HG03442 (cell line): ENCODE measurements around the gene ZBTB48.
"Not testable (repeated sequence)": the region's sequence is repeated elsewhere in the genome, so short reads cannot be mapped to it uniquely, and the experiment has no call there.

Experiments
- ATAC-seq: cut with Tn5 transposase; IDR thresholded peaks from one replicate; pipeline ENCODE4 v1.9.1; 2021; ENCODE audit warnings: mild to moderate bottlenecking, moderate library complexity; ENCODE audit not compliant: unreplicated experiment

ZBTB48 gene

DNA sequence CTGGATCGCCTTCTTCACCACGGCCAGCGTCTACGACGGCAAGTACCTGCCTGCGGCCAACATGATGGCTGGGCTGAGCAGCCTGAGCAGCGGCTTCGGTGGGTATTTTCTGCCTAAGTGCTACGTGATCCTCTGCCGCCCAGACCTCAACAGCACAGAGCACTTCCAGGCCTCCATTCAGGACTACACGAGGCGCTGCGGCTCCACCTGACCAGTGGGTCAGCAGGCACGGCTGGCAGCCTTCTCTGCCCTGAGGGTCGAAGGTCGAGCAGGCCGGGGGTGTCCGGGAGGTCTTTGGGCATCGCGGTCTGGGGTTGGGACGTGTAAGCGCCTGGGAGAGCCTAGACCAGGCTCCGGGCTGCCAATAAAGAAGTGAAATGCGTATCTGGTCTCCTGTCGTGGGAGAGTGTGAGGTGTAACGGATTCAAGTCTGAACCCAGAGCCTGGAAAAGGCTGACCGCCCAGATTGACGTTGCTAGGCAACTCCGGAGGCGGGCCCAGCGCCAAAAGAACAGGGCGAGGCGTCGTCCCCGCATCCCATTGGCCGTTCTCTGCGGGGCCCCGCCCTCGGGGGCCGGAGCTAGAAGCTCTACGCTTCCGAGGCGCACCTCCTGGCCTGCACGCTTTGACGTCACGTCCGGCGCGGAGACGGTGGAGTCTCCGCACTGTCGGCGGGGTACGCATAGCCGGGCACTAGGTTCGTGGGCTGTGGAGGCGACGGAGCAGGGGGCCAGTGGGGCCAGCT lies at the start of gene ZBTB48:
Gene ZBTB48, plus strand, starts transcription at position 621 of the 745 bp plus-strand sequence. CDS start 616 bp downstream, outside the sequence.
- peak; percentile 97 for ATAC-seq

DNA sequence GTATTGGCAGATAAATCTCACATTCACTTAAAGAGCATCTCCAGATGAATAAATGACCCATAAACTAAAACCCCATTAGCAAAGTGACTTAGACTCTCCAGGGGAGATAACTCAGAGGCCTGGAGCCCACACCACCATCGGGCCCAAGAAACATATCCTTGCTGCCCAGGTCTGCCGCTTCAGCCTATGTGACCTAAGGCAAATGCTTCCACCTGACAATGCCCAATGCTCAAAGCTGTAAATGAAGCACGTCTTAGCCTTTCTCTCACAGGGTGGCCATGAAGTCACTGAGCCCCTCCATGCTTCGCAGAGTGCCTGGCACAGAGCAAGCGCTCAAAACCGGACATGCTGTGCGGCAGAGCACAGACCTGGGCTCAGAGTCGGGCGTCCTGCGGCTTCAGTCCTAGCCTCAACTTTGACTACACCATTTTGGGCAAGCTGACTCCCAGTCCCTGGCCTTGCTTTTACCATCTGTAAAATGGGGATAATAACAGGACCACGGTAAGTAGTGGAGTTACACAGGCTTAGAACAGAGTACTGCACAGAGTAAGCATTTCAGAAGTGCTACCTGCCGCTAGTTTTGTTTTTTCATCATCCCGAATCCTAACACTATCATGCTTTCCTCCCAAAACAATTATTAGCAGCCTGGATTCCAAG lies 49.2 kb upstream of the ZBTB48 start:
- no peak for ATAC-seq

DNA sequence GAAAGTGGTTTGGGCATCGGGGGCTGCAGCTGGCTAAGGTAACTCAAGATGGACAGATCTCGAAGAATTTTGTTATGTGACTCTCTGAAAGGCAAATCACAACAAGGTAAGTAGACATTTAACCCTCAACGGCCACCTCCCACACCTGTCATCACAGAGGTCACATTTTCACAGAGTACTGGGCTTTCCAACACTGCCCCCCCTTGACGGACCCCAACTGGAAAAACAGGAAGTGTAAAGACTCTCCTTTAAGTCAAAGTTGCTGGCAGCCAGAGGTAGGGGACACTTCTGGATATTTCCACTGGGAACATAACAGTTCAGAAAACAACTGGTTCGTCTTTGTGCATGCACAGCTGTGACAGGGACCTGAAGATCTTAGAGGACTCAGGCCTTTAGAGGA lies 47.8 kb upstream of the ZBTB48 start:
- no peak for ATAC-seq

DNA sequence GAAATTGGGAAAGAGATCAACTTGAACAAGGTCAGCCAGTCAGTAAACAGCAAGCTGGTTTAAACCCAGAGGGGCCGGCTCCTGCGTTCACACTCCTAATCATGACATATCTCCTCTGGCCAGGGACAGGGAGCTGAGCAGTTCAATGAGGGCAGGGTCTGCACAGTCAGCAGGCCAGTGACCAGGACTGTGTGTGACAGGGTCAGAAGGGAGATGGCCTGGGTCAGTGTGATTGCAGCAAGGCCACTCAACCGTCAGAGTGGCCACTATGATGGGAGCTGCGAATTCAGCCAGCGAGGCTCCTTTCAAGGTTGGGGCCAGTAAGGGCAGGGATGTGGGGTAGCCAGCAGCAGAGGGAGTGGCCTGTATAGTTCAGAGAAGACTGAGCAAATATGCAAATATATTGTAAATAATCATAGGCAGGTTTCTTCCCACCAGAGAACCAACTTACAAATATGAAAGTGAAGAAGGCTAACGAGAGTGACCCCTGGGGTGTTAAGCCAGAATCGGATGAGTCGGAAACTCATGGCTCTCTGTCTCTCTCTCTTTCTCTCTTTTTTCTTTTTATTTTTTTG lies 45.5 kb upstream of the ZBTB48 start:
- ATAC-seq, result no peak

DNA sequence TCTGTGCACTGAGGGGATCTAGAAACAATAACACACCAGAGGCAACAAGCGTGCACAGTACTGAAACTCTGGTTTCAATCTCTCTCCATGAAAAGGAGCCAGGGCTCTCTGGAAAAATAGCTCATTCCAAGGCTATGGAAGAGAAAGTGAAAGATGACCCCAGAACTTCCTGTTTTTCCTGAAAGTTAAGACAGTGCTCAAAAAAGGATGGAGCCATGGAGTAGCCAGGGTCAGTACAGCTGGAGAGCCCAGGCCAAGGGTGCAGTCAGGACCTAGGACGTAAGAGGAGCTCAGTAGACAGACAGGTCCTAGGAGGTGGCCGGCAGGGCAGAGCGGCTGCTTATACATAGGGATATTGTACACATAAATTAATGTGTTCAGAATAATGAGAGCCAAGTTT lies 44.6 kb upstream of the ZBTB48 start:
- no peak for ATAC-seq

DNA sequence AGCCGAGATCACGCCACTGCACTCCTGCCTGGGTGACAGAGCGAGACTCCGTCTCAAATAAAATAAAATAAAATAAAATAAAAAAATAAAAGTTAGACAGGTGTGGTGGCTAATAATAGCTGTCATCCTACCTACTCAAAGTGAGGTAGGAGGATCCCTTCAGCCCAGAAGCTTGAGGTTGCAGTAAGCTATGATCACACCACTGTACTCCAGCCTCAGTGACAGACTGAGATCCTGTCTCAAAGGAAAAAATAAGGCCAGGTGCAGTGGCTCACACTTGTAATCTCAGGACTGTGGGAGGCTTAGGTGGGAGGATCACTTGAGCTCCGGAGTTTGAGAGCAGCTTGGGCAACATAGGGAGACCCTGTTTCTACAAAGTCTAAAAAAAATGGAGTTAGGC lies 43.5 kb upstream of the ZBTB48 start:
- no peak for ATAC-seq

DNA sequence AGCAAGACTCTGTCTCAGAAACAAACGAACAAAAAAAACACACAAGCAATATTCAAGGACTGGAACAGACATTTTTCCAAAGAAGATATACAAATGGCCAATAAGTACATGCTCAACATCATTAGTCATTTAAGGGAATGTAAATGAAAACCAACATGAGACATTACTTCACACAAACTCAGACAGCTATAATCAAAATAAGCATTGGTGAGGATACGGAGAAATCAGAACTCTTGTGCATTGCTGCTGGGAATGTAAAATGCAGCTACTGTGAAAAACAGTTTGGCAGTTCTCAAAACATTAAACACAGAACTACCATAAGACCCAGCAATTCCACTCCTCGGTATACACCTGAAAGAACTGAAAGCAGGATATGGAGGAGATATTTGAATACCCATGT lies 40.8 kb upstream of the ZBTB48 start:
- ATAC-seq, result no peak

DNA sequence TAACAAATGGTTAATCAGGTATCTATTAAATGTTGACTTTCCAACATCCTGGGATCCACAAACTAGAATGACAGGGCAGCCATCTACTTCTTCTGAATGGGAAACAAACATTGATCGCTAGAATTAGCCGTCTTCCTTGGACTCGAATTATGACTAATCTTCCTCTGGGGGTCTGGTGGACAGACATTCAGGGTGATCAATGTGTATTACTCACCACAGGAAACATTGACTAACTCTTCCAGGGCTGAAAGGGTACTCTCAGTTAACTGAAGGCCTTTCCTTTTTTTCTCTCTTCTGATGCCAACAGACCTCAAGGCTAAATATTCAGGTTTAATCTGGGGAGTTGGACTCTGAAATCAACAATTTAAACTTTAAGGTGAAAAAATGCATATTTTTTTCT lies 35.0 kb upstream of the ZBTB48 start:
- no peak for ATAC-seq

DNA sequence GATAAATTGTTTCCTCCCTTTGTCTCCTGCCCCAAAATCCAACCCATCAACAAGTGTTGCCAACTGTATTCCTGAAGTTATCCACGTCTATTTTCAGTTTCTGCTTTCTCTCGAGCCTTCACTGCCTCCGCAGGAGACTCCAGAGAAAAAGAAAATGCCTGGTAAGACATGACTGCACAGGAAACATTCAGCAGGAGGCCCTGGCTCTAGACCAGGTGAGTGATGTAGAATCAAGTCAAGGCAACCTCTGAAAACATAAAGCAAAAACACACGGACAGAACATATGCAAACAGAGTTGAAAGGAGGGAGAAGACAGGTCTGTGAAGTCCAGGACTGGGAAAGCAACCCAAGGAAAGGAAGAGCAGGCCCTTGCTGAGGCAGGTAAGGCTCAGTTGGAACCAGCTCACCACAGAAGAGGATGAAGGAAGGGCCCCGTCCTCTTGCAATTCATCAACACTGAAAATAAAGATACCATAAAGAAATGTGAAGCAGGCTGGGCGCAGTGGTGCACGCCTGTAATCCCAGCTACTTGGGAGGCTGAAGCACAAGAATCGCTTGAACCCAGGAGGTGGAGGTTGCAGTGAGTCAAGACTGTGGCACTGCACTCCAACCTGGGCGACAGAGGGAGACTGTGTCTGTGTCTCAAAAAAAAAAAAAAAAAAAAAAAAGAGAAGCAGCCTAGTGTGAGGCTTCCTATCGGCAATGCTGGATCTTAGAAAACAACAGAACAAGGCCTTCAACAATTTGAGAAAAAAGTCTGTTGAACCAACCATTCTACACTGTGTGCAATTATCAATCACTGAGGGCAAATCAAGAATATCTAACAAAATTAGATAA lies 34.3 kb upstream of the ZBTB48 start:
- ATAC-seq, result no peak

DNA sequence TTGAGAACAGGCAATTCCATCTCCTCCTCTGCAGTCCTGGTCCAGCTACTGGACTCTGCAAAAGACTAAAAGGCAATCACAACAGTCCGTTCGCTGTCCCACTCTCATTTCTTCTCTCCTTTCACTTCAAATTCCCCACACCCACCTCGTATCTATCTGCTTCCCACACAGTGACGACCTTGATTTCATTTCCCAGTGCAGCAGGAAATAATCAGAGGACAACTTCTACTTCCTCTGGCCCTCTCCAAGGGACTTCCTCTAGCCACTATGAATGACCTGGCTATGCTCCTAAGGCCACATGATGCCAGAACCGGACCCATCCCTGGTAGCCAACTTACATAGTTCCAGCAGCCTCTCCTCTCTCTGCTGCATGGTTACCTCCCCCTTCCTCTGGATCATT lies 33.5 kb upstream of the ZBTB48 start:
- no peak for ATAC-seq

DNA sequence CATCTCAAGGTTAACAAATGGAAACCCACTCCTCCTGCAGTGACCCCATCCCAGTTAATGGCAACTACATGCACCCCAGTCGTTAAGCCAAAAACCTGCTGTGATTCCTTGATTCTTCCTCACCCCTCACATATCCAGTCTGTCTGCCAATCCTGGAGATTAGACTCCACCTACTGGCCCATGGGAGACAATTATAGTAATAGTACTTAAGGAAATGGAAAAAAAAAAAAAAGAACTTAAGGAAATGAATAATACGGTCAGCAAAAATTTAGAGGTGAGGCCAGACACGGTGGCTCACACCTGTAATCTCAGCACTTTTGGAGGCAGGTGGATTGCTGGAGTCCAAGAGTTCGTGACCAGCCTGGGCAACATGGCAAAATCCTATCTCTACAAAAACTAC lies 32.5 kb upstream of the ZBTB48 start:
- ATAC-seq, result no peak

DNA sequence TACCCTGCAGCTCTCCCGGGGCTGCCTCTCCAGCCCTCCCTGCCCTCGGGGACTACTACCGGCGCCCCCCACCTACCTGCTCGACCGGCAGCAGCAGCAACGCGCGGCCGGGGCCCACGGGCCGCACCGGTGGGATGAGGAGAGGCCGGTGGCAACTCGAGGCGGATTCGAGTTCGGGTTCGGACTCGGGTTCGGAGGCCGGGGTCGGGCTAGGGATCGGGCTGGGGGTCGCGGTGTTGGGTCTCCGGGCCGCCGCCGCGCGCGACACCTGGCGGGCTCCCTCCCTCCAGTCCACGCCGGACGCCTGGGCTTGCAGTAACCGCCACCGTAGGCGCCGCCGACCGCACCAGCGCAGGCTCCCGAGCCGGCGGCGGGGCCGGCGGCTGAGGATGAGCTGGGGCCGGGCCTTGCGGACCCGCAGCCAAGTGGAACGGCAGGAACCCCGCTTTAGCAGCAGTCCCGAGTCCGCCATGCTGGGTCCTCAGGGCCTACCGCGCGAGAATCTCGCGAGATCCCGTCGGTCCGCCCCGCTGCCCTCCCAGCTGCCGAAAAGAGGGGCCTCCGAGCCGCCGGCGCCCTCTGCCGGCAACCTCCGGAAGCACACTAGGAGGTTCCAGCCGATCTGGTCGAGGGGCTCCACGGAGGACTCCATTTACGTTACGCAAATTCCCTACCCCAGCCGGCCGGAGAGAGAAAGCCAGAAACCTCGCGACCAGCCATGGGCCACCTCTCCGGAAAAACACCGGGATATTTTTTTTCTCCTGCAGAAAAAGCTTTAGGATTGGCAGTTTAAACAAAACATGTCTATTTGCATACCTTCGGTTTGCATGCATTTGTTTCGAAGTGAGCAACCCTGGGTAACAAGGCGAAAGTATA lies 25.5 kb upstream of the ZBTB48 start, which contains the start of gene NOL9:
Gene NOL9, minus strand, starts transcription at position 483 of the 876 bp plus-strand sequence. Its CDS starts 11 bp downstream, at position 472.
- peak; percentile 94 for ATAC-seq

DNA sequence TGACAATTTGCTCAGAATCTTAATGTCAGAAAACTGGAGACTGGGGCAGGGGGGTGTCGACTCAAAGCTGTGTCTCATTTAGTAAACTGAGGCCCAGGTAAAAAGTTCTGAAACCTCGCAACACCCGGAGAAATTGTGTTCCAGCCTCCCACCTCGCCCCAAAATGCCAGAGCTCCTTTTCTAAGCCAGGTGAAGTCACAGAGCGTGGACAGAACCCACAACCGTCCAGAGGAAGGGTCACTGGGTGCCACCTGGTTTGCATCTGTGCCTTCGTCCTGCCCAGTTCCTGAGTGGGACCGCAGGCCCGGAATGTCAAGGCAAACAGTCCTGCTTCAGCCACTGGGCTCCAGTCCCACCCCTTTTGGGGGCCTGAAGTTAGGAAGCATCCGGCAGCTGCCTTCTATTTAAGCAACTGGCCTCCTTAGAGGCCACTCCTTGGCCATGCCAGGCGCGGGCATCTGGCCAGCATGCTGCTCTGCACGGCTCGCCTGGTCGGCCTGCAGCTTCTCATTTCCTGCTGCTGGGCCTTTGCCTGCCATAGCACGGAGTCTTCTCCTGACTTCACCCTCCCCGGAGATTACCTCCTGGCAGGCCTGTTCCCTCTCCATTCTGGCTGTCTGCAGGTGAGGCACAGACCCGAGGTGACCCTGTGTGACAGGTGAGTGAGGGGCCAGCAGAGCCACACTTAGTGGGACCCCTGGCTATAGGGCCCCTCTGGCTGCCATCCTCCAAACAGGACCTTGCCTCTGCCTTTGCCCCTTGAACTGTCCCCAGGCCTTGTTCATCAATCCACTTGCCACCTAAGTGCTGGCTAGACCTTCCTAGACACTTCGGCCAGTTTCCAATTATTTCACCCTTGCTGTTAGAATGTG lies 24.7 kb upstream of the ZBTB48 start, which contains the start of gene TAS1R1:
Gene TAS1R1, plus strand, starts transcription at position 401 of the 872 bp plus-strand sequence. Its CDS starts 67 bp downstream, at position 468.
- ATAC-seq, result no peak

DNA sequence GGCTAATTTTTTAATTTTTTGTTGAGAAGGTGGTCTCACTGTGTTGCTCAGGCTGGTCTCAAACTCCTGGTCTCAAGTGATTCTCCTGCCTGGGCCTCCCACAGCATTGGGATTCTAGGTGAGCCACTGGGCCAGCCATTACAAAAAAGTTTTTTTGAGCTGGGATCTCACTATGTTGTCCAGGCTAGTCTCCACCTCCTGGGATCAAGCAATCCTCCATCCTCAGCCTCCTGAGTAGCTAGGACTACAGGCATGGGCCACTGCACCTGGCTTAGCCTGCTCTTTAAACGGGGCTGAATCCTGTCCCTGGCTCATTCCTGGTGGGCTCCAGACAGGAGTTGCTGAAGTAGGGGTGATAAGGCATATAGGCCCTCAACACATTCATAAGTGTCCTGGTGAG lies 22.2 kb upstream of the ZBTB48 start:
- ATAC-seq, result no peak

DNA sequence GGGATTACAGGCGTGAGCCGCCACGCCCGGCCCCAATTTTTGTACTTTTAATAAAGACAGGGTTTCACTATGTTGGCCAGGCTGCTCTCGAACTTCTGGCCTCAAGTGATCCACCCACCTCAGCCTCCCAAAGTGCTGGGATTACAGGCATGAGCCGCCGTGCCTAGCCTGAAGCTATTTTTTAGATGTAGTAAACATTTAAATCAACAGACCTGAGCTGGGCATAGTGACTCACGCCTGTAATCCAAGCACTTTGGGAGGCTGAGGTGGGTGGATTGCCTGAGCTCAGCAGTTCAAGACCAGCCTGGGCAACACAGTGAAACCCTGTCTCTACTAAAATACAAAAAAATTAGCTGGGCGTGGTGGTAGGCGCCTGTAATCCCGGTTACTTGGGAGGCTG lies 20.6 kb upstream of the ZBTB48 start:
- ATAC-seq, result not testable (repeated sequence)

DNA sequence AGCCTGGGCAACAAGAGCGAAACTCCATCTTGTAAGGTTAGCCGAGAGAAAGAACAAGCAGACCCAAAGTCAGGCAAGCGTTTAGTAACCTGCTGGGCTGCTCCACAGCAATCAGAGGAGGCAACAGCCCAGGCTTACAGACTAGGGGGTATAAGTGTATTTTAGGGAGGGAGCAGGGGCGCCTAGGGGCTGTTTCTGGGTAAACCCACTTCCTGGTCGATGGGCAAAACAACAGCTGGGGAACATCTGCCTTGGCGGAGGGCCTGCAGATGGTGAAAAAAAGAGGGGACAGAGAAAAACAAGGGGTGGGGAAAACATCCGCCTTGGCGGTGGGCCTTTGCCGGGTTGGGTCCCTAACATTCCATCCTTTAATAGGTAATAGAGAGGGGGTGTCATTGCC lies 19.5 kb upstream of the ZBTB48 start:
- no peak for ATAC-seq

DNA sequence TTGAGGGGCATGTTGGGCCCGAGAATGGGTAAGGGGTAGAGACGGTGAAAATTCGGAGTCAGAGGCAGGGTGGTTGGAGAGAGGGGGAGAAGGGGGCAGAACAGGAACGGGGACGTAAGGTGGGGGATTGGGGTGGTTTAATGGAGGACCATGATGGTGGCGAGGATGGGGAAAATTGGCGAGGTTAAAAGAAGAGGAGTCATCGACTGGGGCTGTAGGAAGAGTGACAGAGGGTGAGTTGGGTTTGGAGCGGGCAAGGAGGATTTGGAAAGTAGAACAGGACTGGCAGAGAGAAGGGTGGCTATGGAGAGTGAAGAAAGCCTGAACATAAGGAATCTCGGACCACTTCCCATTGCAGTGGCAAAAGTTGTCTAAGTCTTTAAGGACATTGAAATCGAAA lies 10.8 kb upstream of the ZBTB48 start:
- ATAC-seq, result no peak

DNA sequence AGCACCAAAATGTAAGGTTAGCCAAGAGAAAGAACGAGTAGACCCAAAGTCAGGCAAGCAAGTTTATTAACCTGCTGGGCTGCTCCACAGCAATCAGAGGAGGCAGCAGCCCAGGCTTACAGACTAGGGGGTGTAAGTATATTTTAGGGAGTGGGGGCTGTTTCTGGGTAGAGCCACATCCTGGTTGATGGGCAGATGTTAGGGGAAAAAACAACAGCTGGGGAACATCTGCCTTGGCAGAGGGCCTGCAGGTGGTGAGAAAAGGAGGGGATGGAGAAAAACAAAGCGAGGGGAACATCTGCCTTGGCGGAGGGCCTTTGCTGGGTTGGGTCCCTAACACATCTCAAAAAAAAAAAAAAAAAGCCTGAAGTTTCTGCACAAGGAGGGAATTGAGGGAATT lies 9.7 kb upstream of the ZBTB48 start:
- ATAC-seq, result no peak

DNA sequence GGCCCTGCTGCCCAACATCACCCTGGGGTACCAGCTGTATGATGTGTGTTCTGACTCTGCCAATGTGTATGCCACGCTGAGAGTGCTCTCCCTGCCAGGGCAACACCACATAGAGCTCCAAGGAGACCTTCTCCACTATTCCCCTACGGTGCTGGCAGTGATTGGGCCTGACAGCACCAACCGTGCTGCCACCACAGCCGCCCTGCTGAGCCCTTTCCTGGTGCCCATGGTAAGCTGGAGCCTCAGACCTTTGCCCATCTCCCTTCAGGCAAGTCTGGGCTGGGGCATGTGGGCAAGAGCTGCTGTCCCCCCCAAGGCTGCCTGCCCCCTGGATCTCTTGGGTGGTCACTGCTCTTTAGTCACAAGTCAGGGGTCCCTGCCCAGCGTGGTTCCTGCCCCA lies 8.8 kb upstream of the ZBTB48 start:
- no peak for ATAC-seq
